OCI-LY1 (cell line): ENCODE results near the gene AGAP1.

Source experiments
- H2AFZ ChIP-seq: fragments of 200-600 bp; sonication (generic), shearing (Covaris generic); 2 replicates; pipeline ENCODE4 v1.6.0; 2014; ENCODE audit warnings: antibody characterized with exemption, mild to moderate bottlenecking, low read length
- H3F3A ChIP-seq: fragments of 200-600 bp; sonication (generic), shearing (Covaris generic); 2 replicates; pipeline ENCODE4 v1.6.0; 2014; ENCODE audit warnings: mild to moderate bottlenecking, antibody characterized with exemption, low read length, moderate library complexity; ENCODE audit not compliant: insufficient read depth
- H3K27ac ChIP-seq: fragments of 200-600 bp; sonication (generic); 2 replicates; pipeline ENCODE4 v1.5.1; 2014; ENCODE audit warnings: low read length, mixed run types, mild to moderate bottlenecking, low read depth; ENCODE audit not compliant: poor library complexity, severe bottlenecking
- H3K27me3 ChIP-seq: fragments of 200-600 bp; sonication (generic); 2 replicates; pipeline ENCODE4 v1.6.0; 2014; ENCODE audit warnings: antibody characterized with exemption, mild to moderate bottlenecking, low read length, moderate library complexity; ENCODE audit not compliant: insufficient read depth
- H3K36me3 ChIP-seq: fragments of 200-600 bp; sonication (generic); 2 replicates; pipeline ENCODE4 v1.6.1; 2014; ENCODE audit warnings: mild to moderate bottlenecking, antibody characterized with exemption, low read length, moderate library complexity, mixed read lengths; ENCODE audit not compliant: insufficient read depth
- H3K4me1 ChIP-seq: fragments of 200-600 bp; sonication (generic); 2 replicates; pipeline ENCODE4 v1.5.1; 2014; ENCODE audit warnings: mild to moderate bottlenecking, low read length, moderate library complexity; ENCODE audit not compliant: insufficient read depth, severe bottlenecking
- H3K4me2 ChIP-seq: fragments of 200-600 bp; sonication (generic), shearing (Covaris generic); 2 replicates; pipeline ENCODE4 v1.6.1; 2014; ENCODE audit warnings: low read length
- H3K4me3 ChIP-seq: fragments of 200-600 bp; sonication (generic); 2 replicates; pipeline ENCODE4 v1.5.1; 2014; ENCODE audit warnings: low read length, low read depth, mild to moderate bottlenecking, mixed read lengths; ENCODE audit not compliant: poor library complexity, severe bottlenecking
- H3K79me2 ChIP-seq: fragments of 200-600 bp; shearing (Covaris generic); 2 replicates; pipeline ENCODE4 v1.6.1; 2016; ENCODE audit warnings: mixed run types, low read length, mixed read lengths; ENCODE audit not compliant: insufficient read depth
- H3K9ac ChIP-seq: fragments of 200-600 bp; sonication (generic), shearing (Covaris generic); 2 replicates; pipeline ENCODE4 v1.6.1; 2014; ENCODE audit warnings: mild to moderate bottlenecking, low read length, mixed read lengths
- H3K9me2 ChIP-seq: fragments of 200-600 bp; sonication (generic), shearing (Covaris generic); 2 replicates; pipeline ENCODE4 v1.6.1; 2014; ENCODE audit warnings: low read depth, mild to moderate bottlenecking, low read length, mixed read lengths
- H3K9me3 ChIP-seq: fragments of 200-600 bp; shearing (Covaris generic); 2 replicates; pipeline ENCODE4 v1.6.1; 2014; ENCODE audit warnings: low read length, mixed read lengths
- H4K20me1 ChIP-seq: fragments of 200-600 bp; sonication (generic), shearing (Covaris generic); 2 replicates; pipeline ENCODE4 v1.6.0; 2016; ENCODE audit warnings: mild to moderate bottlenecking, low read length; ENCODE audit not compliant: insufficient read depth
- CTCF ChIP-seq: fragments of 200-600 bp; sonication (generic), shearing (Covaris generic); IDR thresholded peaks from 2 replicates; pipeline ENCODE4 v1.5.1; 2017; ENCODE audit warnings: mild to moderate bottlenecking, antibody characterized with exemption, low read length, moderate library complexity, mixed read lengths
- EZH2 ChIP-seq: fragments of 200-600 bp; sonication (generic), shearing (Covaris generic); IDR thresholded peaks from 2 replicates; pipeline ENCODE4 v1.8.0; 2017; ENCODE audit warnings: borderline replicate concordance, mixed run types, mild to moderate bottlenecking, antibody characterized with exemption, low read length, moderate library complexity, mixed read lengths

Gene AGAP1

GRCh38 chr2:235848946-235849345 lies 355.1 kb downstream of the AGAP1 start:
- no peaks in the 10 kb centered on the region; the same call in none of the 2 replicates for H3K27me3 ChIP-seq
- no peaks in the 10 kb centered on the region for H3K9me3 ChIP-seq
- H3K4me3 ChIP-seq: no peak overlapping the region
- no peak overlapping the region for H3K27ac ChIP-seq
- H3K4me2 ChIP-seq: no peak overlapping the region
- H3K9ac ChIP-seq: no peak overlapping the region
- no peak overlapping the region for H2AFZ ChIP-seq
- H3K36me3 ChIP-seq: no peaks in the 10 kb centered on the region
- H3K79me2 ChIP-seq: no peaks in the 10 kb centered on the region
- H4K20me1 ChIP-seq: no peaks in the 10 kb centered on the region
- H3K4me1 ChIP-seq: no peaks in the 10 kb centered on the region
- no peak for TF ChIP-seq CTCF
- no peak for TF ChIP-seq EZH2
- H3K9me2 ChIP-seq: no peaks in the 10 kb centered on the region
- H3F3A ChIP-seq: no peaks in the 10 kb centered on the region

GRCh38 chr2:235849489-235849888 lies 355.6 kb downstream of the AGAP1 start:
- Histone ChIP-seq H3K4me3 (no peak overlapping the region), H3K36me3 (no peaks in the 10 kb centered on the region), H2AFZ (no peak overlapping the region), H3K9me3 (no peaks in the 10 kb centered on the region), H3F3A (no peaks in the 10 kb centered on the region), H3K27me3 (no peaks in the 10 kb centered on the region; the same call in none of the 2 replicates), H3K4me2 (no peak overlapping the region), H4K20me1 (no peaks in the 10 kb centered on the region), H3K27ac (no peak overlapping the region), H3K9me2 (no peaks in the 10 kb centered on the region), H3K4me1 (no peaks in the 10 kb centered on the region), H3K9ac (no peak overlapping the region), H3K79me2 (no peaks in the 10 kb centered on the region)
- TF ChIP-seq EZH2: no peak
- no peak for TF ChIP-seq CTCF

GRCh38 chr2:235850289-235850688 lies 356.4 kb downstream of the AGAP1 start:
- no peaks in the 10 kb centered on the region for H3K4me1 ChIP-seq
- no peaks in the 10 kb centered on the region for H3K9me2 ChIP-seq
- no peak overlapping the region for H3K4me2 ChIP-seq
- no peak overlapping the region for H3K9ac ChIP-seq
- no peaks in the 10 kb centered on the region for H3K79me2 ChIP-seq
- no peaks in the 10 kb centered on the region for H4K20me1 ChIP-seq
- no peak overlapping the region for H2AFZ ChIP-seq
- no peaks in the 10 kb centered on the region for H3K9me3 ChIP-seq
- no peaks in the 10 kb centered on the region for H3F3A ChIP-seq
- no peak overlapping the region for H3K4me3 ChIP-seq
- no peak overlapping the region for H3K27ac ChIP-seq
- TF ChIP-seq CTCF (no peak), EZH2 (no peak)
- no peaks in the 10 kb centered on the region; the same call in none of the 2 replicates for H3K27me3 ChIP-seq
- H3K36me3 ChIP-seq: no peaks in the 10 kb centered on the region
